WTC11 (cell line): ENCODE results near the gene ACSF3. TPM values are rescaled to one million over a fixed set of nuclear protein-coding genes. Genes with fewer than 3 reads are reported as not detected.
"Not testable (repeated sequence)": the region's sequence is repeated elsewhere in the genome, so short reads cannot be mapped to it uniquely, and the experiment has no call there.

Source experiments
- ATAC-seq: fragments of 200-7000 bp; cut with Tn5 transposase; 2 replicates; pipeline ENCODE4 v1.10.0; 2021; ENCODE audit warnings: mild to moderate bottlenecking, moderate library complexity
- CTCF ChIA-PET: fragments of 300-600 bp; sonication (Branson Sonifier 250); formaldehyde crosslinking; loops from one replicate; lab custom pipeline; 2021; ENCODE audit warnings: antibody characterized with exemption; lab: Charles Lee
- POLR2A ChIA-PET: fragments of 350-600 bp; sonication (Branson Sonifier 250); formaldehyde crosslinking; loops from one replicate; lab custom pipeline; 2021; ENCODE audit warnings: antibody characterized with exemption; lab: Charles Lee
- DNase-seq: peaks from one replicate; pipeline ENCODE4 v3.0.0; 2021; ENCODE audit warnings: low spot score
- H3K27ac Mint-ChIP-seq: 2 replicates; pipeline ENCODE4 v1.8.0; 2021; ENCODE audit warnings: mixed read lengths
- H3K27me3 Mint-ChIP-seq: 2 replicates; pipeline ENCODE4 v1.8.0; 2021; ENCODE audit warnings: low read depth, mild to moderate bottlenecking, moderate library complexity, mixed read lengths
- H3K36me3 Mint-ChIP-seq: 2 replicates; pipeline ENCODE4 v1.8.0; 2021; ENCODE audit warnings: mixed read lengths
- H3K4me1 Mint-ChIP-seq: 2 replicates; pipeline ENCODE4 v1.8.0; 2022; ENCODE audit warnings: mixed read lengths
- H3K4me3 Mint-ChIP-seq: 2 replicates; pipeline ENCODE4 v1.8.0; 2021; ENCODE audit warnings: mild to moderate bottlenecking, moderate library complexity, mixed read lengths
- H3K9me3 Mint-ChIP-seq: 2 replicates; pipeline ENCODE4 v1.8.0; 2021; ENCODE audit warnings: mixed read lengths
- CBFB ChIP-seq: sonication (generic); formaldehyde crosslinking; IDR thresholded peaks from 2 replicates; pipeline ENCODE4 v1.8.1; 2022; ENCODE audit warnings: mild to moderate bottlenecking, low read depth, missing genetic modification reagents
- CDX4 ChIP-seq: fragments of 250-450 bp; sonication (Bioruptor Pico); IDR thresholded peaks from 2 replicates; pipeline ENCODE4 v1.9.0; 2021; ENCODE audit warnings: moderate library complexity, mild to moderate bottlenecking, inconsistent platforms, borderline replicate concordance
- E2F1 ChIP-seq: sonication (generic); formaldehyde crosslinking; IDR thresholded peaks from 2 replicates; pipeline ENCODE4 v1.8.0; 2022; ENCODE audit warnings: mild to moderate bottlenecking, missing genetic modification reagents
- EMX1 ChIP-seq: fragments of 250-450 bp; sonication (Bioruptor Pico); IDR thresholded peaks from 2 replicates; pipeline ENCODE4 v1.8.0; 2021; ENCODE audit warnings: mild to moderate bottlenecking
- FOXP1 ChIP-seq: sonication (generic); formaldehyde crosslinking; IDR thresholded peaks from 2 replicates; pipeline ENCODE4 v1.8.0; 2022; ENCODE audit warnings: missing genetic modification reagents, mild to moderate bottlenecking, moderate library complexity, borderline replicate concordance
- HMGA2 ChIP-seq: fragments of 250-450 bp; sonication (Bioruptor Pico); IDR thresholded peaks from 2 replicates; pipeline ENCODE4 v1.4.0; 2021; ENCODE audit warnings: mild to moderate bottlenecking, moderate library complexity
- KAT7 ChIP-seq: sonication (generic); formaldehyde crosslinking; IDR thresholded peaks from 2 replicates; pipeline ENCODE4 v1.8.1; 2023; ENCODE audit warnings: missing genetic modification reagents, mild to moderate bottlenecking, borderline replicate concordance
- MYBL2 ChIP-seq: sonication (generic); formaldehyde crosslinking; IDR thresholded peaks from 2 replicates; pipeline ENCODE4 v1.8.1; 2023; ENCODE audit warnings: mild to moderate bottlenecking, moderate library complexity, missing genetic modification reagents
- NFE2L1 ChIP-seq: sonication (generic); formaldehyde crosslinking; IDR thresholded peaks from 2 replicates; pipeline ENCODE4 v1.8.1; 2023; ENCODE audit warnings: missing genetic modification reagents
- NR2C2 ChIP-seq: sonication (generic); formaldehyde crosslinking; IDR thresholded peaks from 2 replicates; pipeline ENCODE4 v1.8.0; 2022; ENCODE audit warnings: mild to moderate bottlenecking, missing genetic modification reagents
- NR3C1 ChIP-seq: sonication (generic); formaldehyde crosslinking; conservative IDR thresholded peaks from 2 replicates; pipeline ENCODE4 v1.8.1; 2023; ENCODE audit warnings: low read depth, mild to moderate bottlenecking, missing genetic modification reagents
- RELA ChIP-seq: sonication (generic); formaldehyde crosslinking; IDR thresholded peaks from 2 replicates; pipeline ENCODE4 v1.8.1; 2022; ENCODE audit warnings: missing genetic modification reagents, mild to moderate bottlenecking, borderline replicate concordance
- SP1 ChIP-seq: sonication (generic); formaldehyde crosslinking; conservative IDR thresholded peaks from 2 replicates; pipeline ENCODE4 v1.8.1; 2022; ENCODE audit warnings: missing genetic modification reagents
- TEAD1 ChIP-seq: sonication (generic); formaldehyde crosslinking; IDR thresholded peaks from 2 replicates; pipeline ENCODE4 v1.8.0; 2022; ENCODE audit warnings: mild to moderate bottlenecking, missing genetic modification reagents
- USF1 ChIP-seq: sonication (generic); formaldehyde crosslinking; IDR thresholded peaks from 2 replicates; pipeline ENCODE4 v1.8.0; 2022; ENCODE audit warnings: mild to moderate bottlenecking, missing genetic modification reagents
- ZBTB21 ChIP-seq: sonication (generic); formaldehyde crosslinking; IDR thresholded peaks from 2 replicates; pipeline ENCODE4 v1.8.1; 2023; ENCODE audit warnings: mild to moderate bottlenecking, missing genetic modification reagents, borderline replicate concordance
- ZNF232 ChIP-seq: sonication (generic); formaldehyde crosslinking; IDR thresholded peaks from 2 replicates; pipeline ENCODE4 v1.8.0; 2022; ENCODE audit warnings: mild to moderate bottlenecking, missing genetic modification reagents
- ZNF416 ChIP-seq: fragments of 250-450 bp; sonication (Bioruptor Pico); IDR thresholded peaks from 2 replicates; pipeline ENCODE4 v1.9.0; 2021; ENCODE audit warnings: mild to moderate bottlenecking, inconsistent platforms
- ZNF671 ChIP-seq: fragments of 250-450 bp; sonication (Bioruptor Pico); IDR thresholded peaks from 2 replicates; pipeline ENCODE4 v1.8.0; 2021; ENCODE audit warnings: mild to moderate bottlenecking
- total RNA-seq: library from RNA; stranded (reverse); gene quantifications from 3 replicates; pipeline ENCODE4 v1.2.3, GENCODE V29; 2021

The ACSF3 gene
- total RNA-seq, 1 experiment from 2014 or later, result 22.9 TPM

GRCh38 chr16:89073346-89074071, 20.1 kb upstream of the ACSF3 start:
- H3K4me1 Mint-ChIP-seq, result no peaks in the 10 kb centered on the region

GRCh38 chr16:89074072-89074674, 19.5 kb upstream of the ACSF3 start:
- H3K36me3 Mint-ChIP-seq, result peaks cover 23% of the 10 kb centered on the region
- H3K27me3 Mint-ChIP-seq, H3K27ac Mint-ChIP-seq, ATAC-seq, DNase-seq, CTCF ChIA-PET, POLR2A ChIA-PET, H3K4me1 Mint-ChIP-seq, H3K4me3 Mint-ChIP-seq: not testable (repeated sequence)
- H3K9me3 Mint-ChIP-seq, result peaks cover 22% of the 10 kb centered on the region
- TF ChIP-seq FOXP1, result peak; percentile 26; the same call in 1 of the 2 replicates

More at GRCh38 chr16:89073346-89074071, 20.1 kb upstream of the ACSF3 start:
- Mint-ChIP-seq H3K4me3 (no peak overlapping the region), H3K27ac (no peak overlapping the region), H3K27me3 (peaks cover 3% of the 10 kb centered on the region; the same call in 1 of the 2 replicates), H3K36me3 (peaks cover 23% of the 10 kb centered on the region), H3K9me3 (peaks cover 22% of the 10 kb centered on the region)
- ATAC-seq (no peak), DNase-seq (no peak)
- POLR2A ChIA-PET, result interaction anchor here (0.6 kb wide), 1 partner anchor 35 kb away, joined by 3 read pairs; no protein-coding TSS in a partner anchor
- TF ChIP-seq USF1 (no peak), ZNF671 (CRISPR knock-in tag) (no peak), RELA (CRISPR knock-in tag) (no peak), EMX1 (CRISPR knock-in tag) (no peak), ZBTB21 (CRISPR knock-in tag) (no peak), KAT7 (CRISPR knock-in tag) (no peak), CDX4 (CRISPR knock-in tag) (no peak)
- CTCF ChIA-PET, result interaction anchor here (0.6 kb wide), 1 partner anchor 78 kb away, joined by 4 read pairs; no protein-coding TSS in a partner anchor

- Mint-ChIP-seq H3K9me3 (peaks cover 22% of the 10 kb centered on the region), H3K27me3 (peaks cover 3% of the 10 kb centered on the region; the same call in 1 of the 2 replicates), H3K4me1 (no peaks in the 10 kb centered on the region), H3K27ac (no peak overlapping the region), H3K4me3 (no peak overlapping the region), H3K36me3 (peaks cover 23% of the 10 kb centered on the region)
- ATAC-seq, result no peak
- ChIA-PET POLR2A (no interaction called here), CTCF (no interaction called here)
- TF ChIP-seq HMGA2 (CRISPR knock-in tag) (no peak), NR3C1 (CRISPR knock-in tag) (no peak), CBFB (no peak), NFE2L1 (CRISPR knock-in tag) (no peak), NR2C2 (CRISPR knock-in tag) (no peak), MYBL2 (no peak), RELA (CRISPR knock-in tag) (no peak), ZNF232 (CRISPR knock-in tag) (no peak), ZNF416 (CRISPR knock-in tag) (no peak), TEAD1 (no peak), E2F1 (CRISPR knock-in tag) (no peak), SP1 (CRISPR knock-in tag) (no peak)
- DNase-seq, result no peak
Measured at GRCh38 chr16:89074803-89075688, 18.6 kb upstream of the ACSF3 start.
